ENCODE results near the gene RHBG. TPM values are rescaled to one million over a fixed set of nuclear protein-coding genes. Genes with fewer than 3 reads are reported as not detected.

RHBG gene
- total RNA-seq, 1 donor from 2014 or later, result not detected

DNA sequence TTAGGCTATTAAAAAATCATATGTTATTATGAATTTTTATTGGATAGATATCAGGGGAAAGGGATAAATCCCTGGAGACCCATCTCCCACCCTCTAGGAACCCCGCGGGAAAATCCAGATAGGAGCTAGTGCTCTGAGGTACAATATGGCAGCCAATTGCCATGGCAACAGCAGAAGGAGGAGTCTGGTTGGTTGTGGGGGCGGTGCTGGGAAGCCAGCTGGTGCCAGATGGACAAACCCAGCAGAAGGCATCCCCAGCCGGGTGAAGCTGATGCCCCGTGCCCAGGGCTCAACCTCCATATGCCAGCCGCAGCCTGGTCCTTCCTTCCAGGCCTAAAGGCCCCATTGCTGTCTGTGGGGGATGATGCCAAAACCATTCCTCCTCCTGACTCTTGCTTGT is 38.3 kb downstream of the RHBG start:
- TF ChIP-seq, protein P1, sequence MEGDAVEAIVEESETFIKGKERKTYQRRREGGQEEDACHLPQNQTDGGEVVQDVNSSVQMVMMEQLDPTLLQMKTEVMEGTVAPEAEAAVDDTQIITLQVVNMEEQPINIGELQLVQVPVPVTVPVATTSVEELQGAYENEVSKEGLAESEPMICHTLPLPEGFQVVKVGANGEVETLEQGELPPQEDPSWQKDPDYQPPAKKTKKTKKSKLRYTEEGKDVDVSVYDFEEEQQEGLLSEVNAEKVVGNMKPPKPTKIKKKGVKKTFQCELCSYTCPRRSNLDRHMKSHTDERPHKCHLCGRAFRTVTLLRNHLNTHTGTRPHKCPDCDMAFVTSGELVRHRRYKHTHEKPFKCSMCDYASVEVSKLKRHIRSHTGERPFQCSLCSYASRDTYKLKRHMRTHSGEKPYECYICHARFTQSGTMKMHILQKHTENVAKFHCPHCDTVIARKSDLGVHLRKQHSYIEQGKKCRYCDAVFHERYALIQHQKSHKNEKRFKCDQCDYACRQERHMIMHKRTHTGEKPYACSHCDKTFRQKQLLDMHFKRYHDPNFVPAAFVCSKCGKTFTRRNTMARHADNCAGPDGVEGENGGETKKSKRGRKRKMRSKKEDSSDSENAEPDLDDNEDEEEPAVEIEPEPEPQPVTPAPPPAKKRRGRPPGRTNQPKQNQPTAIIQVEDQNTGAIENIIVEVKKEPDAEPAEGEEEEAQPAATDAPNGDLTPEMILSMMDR (IDR thresholded peaks at IDR 0.05), result no peak
- Mint-ChIP-seq H3K36me3 (ENCODE audit: low read depth) (no peaks in the 10 kb centered on the region), H3K27ac (no peak overlapping the region), H3K27me3 (peaks cover 59% of the 10 kb centered on the region), H3K4me3 (no peak overlapping the region), H3K4me1 (no peaks in the 10 kb centered on the region), H3K9me3 (no peaks in the 10 kb centered on the region)
- ATAC-seq (ENCODE audit: low read depth) (no peak), DNase-seq (no peak)
- ChIA-PET POLR2A (no interaction called here), CTCF (no interaction called here)
- intact Hi-C loops (cut with micrococcal nuclease), result no loop called here

DNA sequence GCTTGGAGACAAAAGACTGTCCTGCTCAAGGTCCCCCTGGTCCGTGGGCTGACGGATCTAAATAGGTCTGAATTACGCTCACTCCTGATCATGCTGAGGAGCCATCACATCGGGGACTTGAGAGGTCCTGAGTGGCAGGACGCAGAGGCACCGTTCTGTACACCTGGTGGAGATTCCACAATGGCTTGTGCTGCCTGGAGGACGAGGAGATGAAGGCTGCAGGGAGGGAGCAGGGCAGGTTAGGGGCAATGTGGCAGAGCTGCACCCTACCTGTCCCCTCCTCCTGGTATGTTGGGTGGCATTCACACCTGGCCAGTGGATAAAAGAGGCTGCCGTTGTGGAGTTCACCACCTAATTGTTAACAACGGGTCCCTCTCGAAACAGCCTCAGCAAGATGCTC is 38.7 kb downstream of the RHBG start:
- ATAC-seq (ENCODE audit: low read depth) (no peak), DNase-seq (no peak)
- H3K27ac Mint-ChIP-seq, result no peak overlapping the region
- no peaks in the 10 kb centered on the region for H3K9me3 Mint-ChIP-seq
- H3K4me3 Mint-ChIP-seq, result no peak overlapping the region
- intact Hi-C loops (cut with micrococcal nuclease), result no loop called here
- H3K27me3 Mint-ChIP-seq, result peaks cover 57% of the 10 kb centered on the region
- H3K4me1 Mint-ChIP-seq, result no peaks in the 10 kb centered on the region
- ChIA-PET POLR2A (no interaction called here), CTCF (no interaction called here)
- TF ChIP-seq, protein P1 (IDR thresholded peaks at IDR 0.05), result no peak
- no peaks in the 10 kb centered on the region for H3K36me3 Mint-ChIP-seq (ENCODE audit: low read depth)

DNA sequence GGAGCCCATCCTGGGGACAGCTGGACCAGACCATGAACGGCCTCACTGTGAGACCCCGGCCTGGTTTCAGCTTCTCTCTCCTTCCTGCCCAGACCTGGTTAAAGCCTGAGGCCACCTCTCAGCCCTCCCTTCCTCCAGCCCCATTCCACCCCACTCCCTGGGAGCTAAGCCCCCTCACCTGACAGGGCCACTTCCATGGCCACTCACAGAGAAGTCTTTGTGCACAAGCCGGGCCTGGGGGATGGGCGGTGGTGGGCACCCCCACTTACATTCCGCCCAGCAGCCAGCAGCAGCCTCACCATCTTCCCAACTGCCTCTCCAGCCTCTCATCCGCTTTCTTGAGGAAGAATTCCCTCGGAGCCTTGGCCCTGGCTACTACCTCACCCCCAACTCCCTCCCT is 40.4 kb downstream of the RHBG start:
- Mint-ChIP-seq H3K27me3 (peaks cover 54% of the 10 kb centered on the region), H3K9me3 (no peaks in the 10 kb centered on the region), H3K36me3 (ENCODE audit: low read depth) (no peaks in the 10 kb centered on the region), H3K27ac (no peak overlapping the region), H3K4me1 (no peaks in the 10 kb centered on the region), H3K4me3 (no peak overlapping the region)
- no peak for DNase-seq
- no peak for ATAC-seq (ENCODE audit: low read depth)
- POLR2A ChIA-PET, result interaction anchor here (0.6 kb wide), 1 partner anchor 277 kb away, joined by 5 read pairs; no protein-coding TSS in a partner anchor
- CTCF ChIA-PET, result interaction anchor here (0.9 to 1.1 kb wide), 2 partner anchors 10 to 37 kb away, joined by 3 read pairs; no protein-coding TSS in a partner anchor
- TF ChIP-seq, protein P1 (IDR thresholded peaks at IDR 0.05), result no peak
- intact Hi-C loops (cut with micrococcal nuclease), result no loop called here

DNA sequence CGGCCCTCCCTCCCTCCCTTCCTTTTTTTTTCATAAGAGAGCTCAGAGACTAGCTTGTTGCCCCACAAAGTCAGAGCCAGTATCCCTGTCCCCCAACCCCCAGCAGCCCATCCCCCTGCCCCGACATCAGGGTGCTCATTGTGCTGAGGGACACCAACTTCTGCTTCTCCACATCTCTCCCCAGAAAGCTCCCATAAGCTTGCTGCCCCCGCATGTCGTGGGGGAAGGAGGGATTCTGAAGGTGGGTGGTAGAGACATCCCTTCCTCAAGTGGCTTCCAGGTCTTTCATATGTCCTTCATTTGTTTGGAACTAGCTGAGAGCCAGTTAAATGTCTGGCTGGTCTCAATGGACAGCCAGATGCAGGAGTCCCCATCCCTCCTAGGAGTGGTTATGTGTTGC is 41.2 kb downstream of the RHBG start:
- H3K4me3 Mint-ChIP-seq, result no peak overlapping the region
- intact Hi-C loops (cut with micrococcal nuclease), result no loop called here
- CTCF ChIA-PET, result interaction anchor here (1.1 kb wide), 1 partner anchor 9 kb away, joined by 3 read pairs; no protein-coding TSS in a partner anchor
- H3K27ac Mint-ChIP-seq, result no peak overlapping the region
- H3K4me1 Mint-ChIP-seq, result no peaks in the 10 kb centered on the region
- DNase-seq, result no peak
- peaks cover 58% of the 10 kb centered on the region for H3K27me3 Mint-ChIP-seq
- TF ChIP-seq, protein P1 (IDR thresholded peaks at IDR 0.05), result no peak
- POLR2A ChIA-PET, result no interaction called here
- no peaks in the 10 kb centered on the region for H3K9me3 Mint-ChIP-seq
- H3K36me3 Mint-ChIP-seq (ENCODE audit: low read depth), result no peaks in the 10 kb centered on the region
- no peak for ATAC-seq (ENCODE audit: low read depth)

DNA sequence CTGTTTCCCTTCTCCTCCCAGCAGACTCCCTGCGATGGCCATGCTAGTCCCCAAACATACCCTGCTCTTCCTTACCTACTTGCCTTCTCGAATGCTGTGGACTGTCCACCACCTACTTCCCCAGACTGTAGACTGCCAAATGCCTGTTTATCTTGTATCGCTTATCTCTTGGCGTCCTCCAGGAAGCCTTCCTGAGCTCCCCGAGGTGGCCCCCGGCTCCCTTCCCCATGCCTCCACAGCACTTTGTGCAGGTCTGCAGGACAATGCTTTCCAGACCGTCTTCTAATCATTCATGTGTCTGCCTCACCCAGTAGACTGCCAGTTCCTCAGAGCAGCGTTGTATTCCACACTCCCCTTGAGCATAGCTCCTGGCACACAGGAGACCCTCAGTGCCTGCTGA is 41.7 kb downstream of the RHBG start:
- H3K4me1 Mint-ChIP-seq, result no peaks in the 10 kb centered on the region
- POLR2A ChIA-PET, result interaction anchor here (0.5 kb wide), 1 partner anchor 317 kb away, joined by 4 read pairs; the partner anchor contains the start of gene METTL25B
- intact Hi-C loops (cut with micrococcal nuclease), result no loop called here
- TF ChIP-seq, protein P1 (IDR thresholded peaks at IDR 0.05), result no peak
- no peak for DNase-seq
- no peak overlapping the region for H3K27ac Mint-ChIP-seq
- H3K9me3 Mint-ChIP-seq, result no peaks in the 10 kb centered on the region
- H3K4me3 Mint-ChIP-seq, result no peak overlapping the region
- CTCF ChIA-PET, result no interaction called here
- no peak for ATAC-seq (ENCODE audit: low read depth)
- peaks cover 61% of the 10 kb centered on the region for H3K27me3 Mint-ChIP-seq
- no peaks in the 10 kb centered on the region for H3K36me3 Mint-ChIP-seq (ENCODE audit: low read depth)
